HG03139 (cell line): ENCODE results near the gene KDM2A.

Experiments
- ATAC-seq: cut with Tn5 transposase; IDR thresholded peaks from one replicate; pipeline ENCODE4 v1.9.1; 2021; ENCODE audit not compliant: unreplicated experiment

The KDM2A gene

DNA sequence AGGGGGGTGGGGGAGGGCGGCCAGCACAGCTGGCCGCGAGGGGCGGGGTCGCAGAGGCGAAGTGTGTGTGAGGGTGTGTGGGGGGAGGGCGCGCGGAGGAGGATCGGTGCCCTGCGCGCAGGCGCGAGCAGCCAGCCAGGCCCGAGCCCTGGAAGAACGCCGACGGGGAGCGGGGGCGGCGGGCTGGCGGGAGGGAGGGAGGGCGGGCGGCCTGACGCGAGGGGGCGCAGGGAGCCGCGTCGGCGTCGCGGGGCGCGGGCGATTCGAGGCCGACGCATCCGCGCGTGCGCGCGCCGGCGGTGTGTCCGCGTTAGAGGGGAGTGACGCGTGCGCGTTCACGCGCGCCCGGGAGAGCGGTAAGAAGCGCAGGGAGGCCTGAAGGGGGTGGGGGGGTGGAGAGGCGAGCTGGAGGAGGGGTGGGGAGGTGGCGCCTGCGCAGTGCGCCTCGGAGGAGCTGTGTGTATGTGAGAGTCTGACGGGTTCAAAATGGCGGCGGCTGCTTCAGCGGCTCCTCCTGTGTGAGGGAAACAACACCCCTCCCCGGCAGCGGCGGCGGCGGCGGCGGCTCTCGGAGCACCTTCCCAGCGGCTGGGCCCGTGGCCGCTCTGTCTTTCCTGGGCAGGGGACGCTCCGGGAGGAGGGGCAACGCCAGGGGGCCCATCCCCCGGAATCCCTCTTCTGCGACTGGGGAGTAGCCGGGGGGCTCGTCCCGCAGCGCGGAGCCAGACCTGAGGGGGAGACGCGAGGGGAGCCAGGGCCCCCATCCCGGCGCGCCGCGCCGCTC, at the start of gene KDM2A:
TSS of gene KDM2A (plus strand) at position 463 of the 784 bp plus-strand sequence. CDS start 2,054 bp downstream, outside the sequence.
- ATAC-seq: peak; percentile 56

DNA sequence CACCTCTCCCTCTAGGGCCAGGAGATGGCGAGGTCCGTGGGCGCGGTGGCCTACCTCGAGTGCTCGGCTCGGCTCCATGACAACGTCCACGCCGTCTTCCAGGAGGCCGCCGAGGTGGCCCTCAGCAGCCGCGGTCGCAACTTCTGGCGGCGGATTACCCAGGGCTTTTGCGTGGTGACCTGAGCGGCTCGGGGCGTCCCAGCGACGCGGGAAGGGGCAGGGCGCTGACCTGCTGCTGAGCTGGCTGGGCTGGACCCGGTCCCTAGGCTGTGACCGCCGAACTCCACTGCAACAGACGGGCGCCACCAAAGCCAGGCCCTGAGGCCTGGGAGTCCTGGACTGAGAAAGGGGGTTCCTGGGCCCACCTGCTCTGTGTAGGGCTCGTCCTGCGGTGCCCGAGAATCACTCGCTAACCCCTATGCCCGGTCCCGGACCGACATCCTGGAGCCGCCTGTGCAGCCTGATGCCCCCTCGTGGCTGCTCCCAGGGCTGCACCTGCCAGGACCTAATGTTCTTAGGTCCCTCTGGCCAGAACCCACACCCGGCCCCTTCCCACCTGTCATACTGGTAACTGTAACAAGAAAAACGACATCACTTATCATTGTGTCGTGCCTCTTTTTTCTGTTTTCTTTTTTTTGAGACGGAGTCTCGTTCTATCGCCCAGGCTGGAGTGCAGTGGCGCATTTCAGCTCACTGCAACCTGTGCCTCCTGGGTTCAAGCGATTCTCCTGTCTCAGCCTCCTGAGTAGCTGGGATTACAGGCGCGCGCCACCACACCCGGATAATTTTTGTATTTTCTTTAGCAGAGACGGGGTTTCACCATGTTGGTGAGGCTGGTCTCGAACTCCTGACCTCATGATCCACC, 47.4 kb upstream of the KDM2A start:
- no peak for ATAC-seq

DNA sequence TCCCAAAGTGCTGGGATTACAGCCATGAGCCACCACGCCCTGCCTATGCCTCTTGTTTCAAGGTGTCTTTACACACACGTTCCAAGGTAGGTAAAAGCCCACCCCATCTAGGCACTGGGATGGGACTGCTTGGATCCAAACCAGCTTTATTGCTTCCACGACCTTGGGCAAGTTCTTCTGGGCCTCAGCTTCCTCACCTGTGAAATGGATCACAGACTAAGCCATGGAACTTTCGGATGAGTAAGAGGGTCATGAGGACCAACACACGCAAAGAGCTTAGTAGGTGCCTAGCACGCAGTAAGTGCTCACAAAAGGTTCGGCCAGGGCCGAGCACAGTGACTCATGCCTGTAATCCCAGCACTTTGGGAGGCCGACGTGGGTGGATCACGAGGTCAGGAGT, 46.8 kb upstream of the KDM2A start:
- ATAC-seq: no peak

DNA sequence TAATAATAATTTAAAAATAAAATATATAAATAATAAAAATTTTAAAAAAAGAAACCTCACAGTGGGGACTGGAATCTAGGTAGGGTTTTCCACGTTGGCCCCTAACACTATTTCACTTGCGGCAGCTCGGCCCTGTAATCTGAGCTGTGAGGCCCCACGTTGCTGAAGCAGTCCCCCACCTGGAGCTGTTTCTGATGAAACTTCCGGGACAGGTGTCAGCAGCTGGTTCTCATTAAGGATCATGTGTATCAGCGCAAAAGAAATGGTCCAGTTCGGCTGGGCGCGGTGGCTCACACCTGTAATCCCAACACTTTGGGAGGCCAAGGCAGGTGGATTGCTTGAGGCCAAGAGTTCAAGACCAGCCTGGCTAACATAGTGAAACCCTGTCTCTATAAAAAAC, 45.2 kb upstream of the KDM2A start:
- ATAC-seq: no peak

DNA sequence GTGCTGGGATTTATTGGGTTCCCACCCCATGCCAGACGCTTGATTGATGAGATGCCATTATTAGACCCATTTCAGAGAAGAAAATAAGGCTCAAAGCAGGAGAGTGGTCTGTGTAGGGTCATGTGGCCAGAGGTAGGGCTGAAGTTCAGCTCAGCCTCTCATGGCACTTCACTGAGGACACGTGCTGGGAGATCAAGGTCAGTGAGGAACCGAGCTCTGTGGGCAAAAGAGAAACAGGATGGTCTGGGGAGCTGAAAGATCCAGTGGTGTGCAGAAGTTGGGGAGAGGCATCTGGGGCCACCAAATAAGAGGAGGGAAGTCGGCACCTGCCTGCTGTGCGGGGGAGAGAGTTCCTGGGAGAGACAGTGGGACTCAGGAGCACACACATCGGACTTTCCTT, 42.9 kb upstream of the KDM2A start:
- no peak for ATAC-seq

DNA sequence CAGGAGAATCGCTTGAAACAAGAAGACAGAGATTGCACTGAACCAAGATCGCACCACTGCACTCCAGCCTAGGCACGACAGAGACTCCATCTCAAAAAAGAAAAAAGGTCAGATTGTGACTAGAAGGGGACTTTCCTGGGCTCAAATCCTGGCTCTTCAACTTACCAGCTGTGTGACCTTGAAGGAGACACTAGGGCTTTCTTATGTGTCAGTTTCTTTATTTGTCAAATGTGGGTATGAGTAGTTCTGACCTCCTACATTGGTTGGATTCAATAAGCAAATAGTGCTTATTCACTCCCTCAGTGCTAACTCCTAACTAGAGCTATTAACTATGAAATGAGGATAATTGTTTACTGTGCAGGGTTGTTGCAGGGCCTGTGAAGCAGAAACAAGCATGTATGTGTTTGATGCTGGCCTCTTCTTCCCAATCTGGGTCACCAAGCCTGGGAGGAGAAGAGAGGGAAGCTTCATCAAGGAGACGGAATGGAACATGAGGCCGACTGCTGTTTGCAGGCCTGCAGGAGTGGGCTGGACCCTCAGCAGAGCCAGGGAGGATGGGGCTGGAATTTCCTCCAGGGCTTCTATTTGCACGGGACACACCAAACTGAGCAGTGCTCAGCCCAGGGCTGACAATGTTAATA, 39.9 kb upstream of the KDM2A start:
- no peak for ATAC-seq

DNA sequence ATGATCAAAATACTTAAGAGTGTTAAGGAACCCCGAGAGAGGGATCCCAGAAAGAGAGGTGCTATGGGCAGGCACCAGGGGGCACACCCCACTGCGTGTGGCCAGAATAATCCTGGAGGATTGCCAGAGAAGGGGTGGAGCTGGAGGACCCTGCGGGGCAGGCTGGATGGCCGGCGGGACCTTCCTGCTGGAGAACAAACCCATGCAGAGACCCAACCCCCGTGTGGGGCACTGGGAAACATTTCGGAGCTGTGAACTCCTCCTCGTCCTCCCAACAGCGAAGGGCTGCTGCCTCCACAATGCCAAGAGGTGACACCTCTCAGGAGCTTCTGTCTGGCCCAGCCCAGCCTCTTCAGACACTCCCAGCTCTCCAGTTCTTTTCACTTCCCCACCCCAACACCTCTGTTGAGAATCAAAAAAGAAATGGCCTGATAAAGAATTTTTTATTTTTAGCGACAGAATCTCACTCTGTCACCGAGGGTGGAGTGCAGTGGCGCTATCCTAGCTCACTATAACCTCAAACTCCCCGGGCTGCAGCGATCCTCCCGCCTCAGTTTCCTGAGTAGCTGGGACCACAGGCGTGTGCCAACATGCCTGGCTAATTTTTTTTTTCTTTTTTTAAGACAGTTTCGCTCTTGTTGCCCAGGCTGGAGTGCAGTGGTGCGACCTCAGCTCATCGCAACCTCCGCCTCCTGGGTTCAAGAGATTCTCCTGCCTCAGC, 36.8 kb upstream of the KDM2A start:
- no peak for ATAC-seq

DNA sequence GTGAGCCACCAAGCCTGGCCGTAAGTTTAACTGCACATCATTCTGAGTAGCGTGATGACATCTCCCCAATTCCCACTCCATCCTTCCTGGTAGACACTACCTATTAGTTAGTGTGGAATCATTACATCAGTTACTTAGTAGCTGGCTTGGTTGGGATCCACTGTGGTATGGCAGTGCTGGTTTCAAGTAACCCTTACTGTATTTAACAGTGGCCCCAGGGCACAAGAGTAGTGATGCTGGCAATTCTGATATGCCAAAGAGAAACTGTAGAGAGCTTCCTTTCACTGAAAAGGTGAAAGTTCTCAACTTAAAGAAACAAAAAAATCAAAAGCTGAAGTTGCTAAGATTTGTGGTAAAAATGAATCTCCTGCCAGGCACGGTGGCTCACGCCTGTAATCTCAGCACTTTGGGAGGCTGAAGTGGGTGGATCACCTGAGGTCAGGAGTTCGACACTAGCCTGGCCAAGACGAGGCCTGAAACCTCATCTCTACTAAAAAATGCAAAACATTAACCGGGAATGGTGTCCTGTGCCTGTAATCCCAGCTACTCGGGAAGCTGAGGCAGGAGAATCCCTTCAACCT, 35.2 kb upstream of the KDM2A start:
- no peak for ATAC-seq

DNA sequence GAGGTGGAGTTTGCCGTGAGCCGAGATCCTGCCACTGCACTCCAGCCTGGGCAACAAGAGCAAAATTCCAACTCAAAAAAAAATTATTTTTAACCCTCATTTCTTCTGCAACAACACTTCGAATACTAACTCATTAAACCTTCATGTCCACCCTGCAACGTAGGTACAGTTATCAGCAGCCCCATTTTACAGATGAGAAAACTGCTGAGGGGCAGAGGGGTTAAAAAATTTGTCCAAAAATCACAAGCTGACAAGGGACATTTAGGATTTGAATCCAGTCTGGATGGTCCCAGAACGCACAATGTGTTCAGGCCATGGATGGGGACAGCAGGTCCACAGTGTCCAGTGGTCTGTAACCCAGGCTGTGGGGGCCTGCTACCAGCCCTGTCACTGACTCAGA, 33.4 kb upstream of the KDM2A start:
- no peak for ATAC-seq

DNA sequence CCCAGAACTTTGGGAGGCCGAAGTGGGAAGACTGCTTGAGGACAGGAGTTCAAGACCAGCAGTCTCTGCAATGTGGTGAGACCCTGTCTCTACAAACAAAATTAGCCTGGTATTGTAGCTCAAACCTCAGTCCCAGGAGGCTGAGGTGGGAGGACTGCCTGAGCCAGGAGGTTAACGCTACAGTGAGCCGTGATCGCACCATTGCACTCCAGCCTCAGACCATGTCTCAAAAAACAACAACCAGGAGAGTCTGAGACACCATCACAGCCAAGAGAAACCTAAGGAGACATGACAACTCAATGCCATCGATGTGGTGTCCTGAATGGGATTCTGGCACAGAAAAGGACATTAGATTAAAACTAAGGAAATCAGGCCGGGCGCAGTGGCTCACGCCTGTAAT, 28.3 kb upstream of the KDM2A start:
- no peak for ATAC-seq

DNA sequence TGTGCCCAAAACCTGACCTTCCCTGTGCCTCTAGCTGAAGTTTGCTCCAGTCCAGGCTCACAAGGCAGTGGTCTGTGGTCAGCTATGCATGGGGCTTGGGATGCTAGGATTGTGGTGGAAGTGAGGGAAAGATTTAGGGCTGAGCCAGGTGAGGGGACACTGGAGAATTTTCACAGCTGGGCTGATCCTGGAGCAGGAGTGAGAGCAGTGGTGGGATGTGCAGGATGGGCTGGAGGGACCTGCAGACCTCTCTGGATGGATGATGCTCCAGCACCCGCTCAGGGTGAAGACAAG, 23.9 kb upstream of the KDM2A start:
- no peak for ATAC-seq

DNA sequence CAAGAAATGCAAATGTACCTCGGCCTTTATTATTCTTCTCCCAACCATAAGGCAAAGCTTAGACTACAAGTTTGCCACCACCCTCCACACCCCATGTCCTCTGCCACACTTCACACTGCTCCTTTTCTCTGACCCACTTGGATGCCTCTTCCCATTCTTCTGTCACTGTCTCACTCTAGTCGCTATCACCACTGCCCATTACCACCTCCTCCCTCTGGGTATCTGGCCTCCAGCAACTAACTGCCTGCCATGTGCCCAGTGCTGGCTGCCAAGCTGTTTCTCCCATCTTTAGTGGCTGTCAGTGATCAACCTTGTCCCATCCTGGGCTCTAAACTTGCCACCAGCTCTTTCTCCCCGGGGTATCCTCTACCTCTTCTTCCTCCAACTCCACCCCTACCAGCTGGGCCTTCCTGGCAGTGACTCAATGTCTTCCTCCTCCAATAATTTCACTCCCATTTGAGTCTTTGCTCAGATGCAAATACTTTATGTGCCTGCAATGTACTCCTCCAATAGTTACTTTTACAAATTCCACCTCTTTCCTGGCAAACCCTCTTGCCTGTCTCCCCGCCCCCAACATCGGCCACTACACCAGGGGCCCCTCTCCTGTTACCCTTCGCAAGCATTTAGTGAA, 20.1 kb upstream of the KDM2A start:
- no peak for ATAC-seq

DNA sequence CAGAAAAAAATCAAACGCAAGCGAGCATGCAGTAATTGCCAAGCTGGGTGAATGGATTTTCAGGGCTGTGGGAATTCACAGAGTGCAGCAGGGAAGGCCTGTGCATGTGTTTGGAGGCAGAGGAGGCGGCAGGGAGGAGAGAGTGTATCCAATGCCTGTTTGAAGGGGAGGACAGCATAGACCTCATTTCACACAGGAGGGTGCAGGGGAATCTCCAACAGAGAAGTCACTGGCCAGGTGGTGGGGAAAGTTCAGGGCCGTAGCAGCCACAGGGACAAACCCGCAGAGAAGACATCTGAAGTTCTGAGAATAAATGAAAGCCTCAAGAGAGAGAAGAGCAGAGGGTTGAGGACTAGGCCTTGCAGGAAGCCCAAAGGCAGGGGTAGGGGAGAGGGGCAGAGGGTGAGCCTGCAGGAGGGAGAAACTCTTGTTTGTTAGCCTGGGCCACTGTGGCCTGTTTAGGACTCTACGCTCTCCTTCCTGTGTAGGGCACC, 19.2 kb upstream of the KDM2A start:
- ATAC-seq: no peak

DNA sequence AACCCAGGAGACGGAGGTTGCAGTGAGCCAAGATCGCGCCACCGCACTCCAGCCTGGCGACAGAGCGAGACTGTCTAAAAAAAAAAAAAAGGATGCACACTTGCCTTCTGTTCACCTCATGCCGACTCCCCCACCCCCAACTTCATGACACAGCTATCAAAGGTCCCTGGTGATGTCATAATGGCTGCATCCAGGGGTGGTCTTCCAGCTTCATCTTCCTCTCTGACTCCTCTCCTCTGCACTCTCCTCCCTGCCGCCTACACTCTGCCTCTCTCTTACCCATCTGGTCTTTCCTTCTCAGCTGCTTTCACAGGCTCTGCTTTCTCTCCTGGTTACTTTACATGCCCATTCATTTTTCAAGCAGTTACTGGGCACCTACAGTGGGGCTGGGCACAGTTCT, 16.4 kb upstream of the KDM2A start:
- no peak for ATAC-seq

DNA sequence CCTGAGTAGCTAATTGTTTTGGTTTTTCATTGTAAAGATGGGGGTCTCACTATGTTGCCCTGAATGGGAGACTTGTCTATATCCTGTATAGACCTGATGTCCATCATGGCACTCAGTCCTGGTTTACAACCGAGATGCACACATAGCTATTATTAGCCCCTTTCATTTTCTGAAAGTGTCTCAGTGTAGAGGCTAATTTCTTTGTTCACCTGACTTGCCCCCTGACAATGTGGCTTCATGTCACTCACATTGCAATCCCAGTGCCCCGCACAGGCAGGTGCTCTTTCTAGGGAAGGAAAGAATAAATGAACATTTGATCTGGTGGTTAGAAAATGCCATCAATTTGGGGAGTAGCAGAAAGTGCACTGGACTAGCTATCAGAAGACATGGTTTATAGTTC, 13.1 kb upstream of the KDM2A start:
- ATAC-seq: no peak

DNA sequence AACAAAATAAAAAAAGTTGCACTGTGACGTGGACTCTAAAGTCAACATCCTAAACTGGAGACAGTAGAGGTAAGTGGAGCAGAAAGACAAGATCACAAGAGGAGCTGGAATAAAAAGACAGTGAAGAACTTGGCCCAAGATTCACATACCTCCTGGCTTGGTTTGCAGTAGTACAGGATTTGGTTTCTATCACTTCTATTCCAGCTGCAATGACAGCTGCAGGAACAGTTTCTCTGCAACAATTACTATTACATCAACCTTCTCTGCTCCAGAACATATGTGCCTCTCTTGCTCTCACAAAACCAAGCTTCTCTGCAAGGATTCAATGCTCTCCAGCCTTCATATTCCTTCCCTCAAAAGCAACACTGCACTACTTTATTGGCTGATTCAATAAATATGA, 7.8 kb upstream of the KDM2A start:
- no peak for ATAC-seq

DNA sequence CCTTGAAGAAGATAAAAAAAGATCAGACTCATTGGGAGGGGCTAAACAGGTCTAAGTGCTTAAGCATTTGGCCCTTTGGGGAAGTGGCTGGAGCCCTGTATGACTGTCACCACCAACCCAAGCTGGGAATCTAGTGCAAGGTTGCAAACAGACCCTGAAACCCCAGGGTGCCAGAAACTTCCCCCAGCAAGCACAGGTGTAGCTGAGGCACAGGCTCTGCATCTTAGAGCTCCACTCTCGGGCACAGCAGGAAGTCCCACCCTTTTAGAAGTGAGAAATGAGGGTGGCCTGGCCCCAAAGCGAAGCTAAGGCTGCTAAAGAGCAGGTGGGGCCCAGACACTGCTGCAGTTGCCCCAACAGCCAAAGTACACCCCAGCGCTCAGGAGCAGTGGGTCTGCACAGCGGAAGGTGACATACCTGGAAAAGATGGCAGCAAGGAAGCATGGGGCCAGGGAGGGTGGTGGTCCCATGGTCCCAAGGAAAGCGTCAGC, 5.8 kb upstream of the KDM2A start:
- ATAC-seq: no peak

DNA sequence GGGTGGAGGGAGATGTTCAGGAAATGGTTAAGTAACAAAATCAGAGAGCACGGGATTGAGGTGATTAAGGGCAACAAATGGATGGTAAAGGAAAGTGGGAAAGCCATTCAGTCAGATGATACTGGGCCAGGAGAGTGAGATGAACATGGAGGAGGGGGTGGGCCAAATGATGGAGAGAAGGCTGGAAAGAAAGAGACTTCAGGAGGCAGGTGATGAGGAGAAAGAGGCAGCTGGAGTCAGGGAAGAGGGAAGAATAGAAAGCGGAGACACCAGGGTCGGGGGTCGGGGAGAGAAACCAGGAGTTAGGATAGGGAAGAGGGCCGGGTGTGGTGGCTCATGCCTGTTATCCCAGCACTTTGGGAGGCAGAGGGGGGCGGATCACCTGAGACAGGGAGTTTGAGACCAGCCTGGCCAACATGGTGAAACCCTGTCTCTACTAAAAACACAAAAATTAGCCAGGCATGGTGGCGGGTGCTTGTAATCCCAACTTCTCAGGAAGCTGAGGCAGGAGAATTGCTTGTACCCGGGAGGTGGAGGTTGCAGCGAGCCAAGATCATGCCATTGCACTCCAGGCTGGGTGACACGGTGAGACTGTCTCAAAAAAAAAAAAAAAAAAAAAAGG, 4.7 kb upstream of the KDM2A start:
- no peak for ATAC-seq

DNA sequence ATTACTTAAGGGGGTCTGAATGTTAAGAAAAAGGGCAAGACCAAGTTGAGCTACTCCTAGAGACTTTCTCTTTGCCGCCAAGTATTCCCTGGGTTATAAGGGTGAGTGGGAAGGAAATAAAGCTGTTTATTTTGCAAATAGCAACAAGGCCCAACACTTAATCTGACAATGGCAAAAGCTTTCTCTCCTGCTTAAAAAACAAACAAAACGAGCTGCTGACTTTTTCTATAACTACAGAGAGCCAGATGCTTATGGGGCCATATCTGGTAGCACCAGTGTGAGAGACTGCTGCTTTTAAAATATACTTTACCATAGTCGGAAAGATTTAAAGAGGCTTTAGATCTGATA, 2.3 kb upstream of the KDM2A start:
- no peak for ATAC-seq

DNA sequence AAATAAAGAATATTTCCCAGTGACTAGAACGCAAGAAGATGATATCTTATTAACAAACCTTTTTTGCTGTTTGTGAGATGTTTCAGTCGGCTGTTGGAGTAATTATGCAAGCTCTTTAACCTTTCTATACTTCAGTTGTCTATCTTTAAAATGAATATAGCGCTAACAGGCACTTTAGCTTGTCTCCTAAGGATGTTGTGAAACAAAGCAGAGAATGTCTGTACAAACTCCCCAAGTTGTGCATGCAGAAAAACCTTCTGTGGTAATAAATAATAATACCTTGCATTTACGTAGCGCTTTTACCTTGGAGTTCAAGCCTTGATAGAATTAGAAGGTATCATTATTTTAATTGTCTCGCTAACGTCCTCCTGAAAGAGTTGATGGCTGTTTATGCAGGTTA, 1.9 kb upstream of the KDM2A start:
- no peak for ATAC-seq
